GM18873 (cell line): ENCODE data around the gene MN1.

Experiments
- ATAC-seq: cut with Tn5 transposase; IDR thresholded peaks from one replicate; pipeline ENCODE4 v1.9.1; 2021; ENCODE audit warnings: mild to moderate bottlenecking, moderate library complexity, moderate number of reproducible peaks; ENCODE audit not compliant: unreplicated experiment, low FRiP score

The MN1 gene

GRCh38 chr22:27801616-27802345 lies at the start of gene MN1:
Gene MN1, minus strand, starts transcription at chr22:27801756. Its CDS starts 1,213 bp downstream, at chr22:27800543.
- no peak for ATAC-seq

- ATAC-seq = no peak
These were observed 48.5 kb upstream of the MN1 start for GRCh38 chr22:27850000-27850521.

- ATAC-seq = no peak
These were observed 46.4 kb upstream of the MN1 start for GRCh38 chr22:27848005-27848404.

- ATAC-seq = no peak
These were observed 45.4 kb upstream of the MN1 start for GRCh38 chr22:27846910-27847309.

GRCh38 chr22:27846248-27846757 lies 44.7 kb upstream of the MN1 start:
- no peak for ATAC-seq

GRCh38 chr22:27845644-27846043 lies 44.1 kb upstream of the MN1 start:
- ATAC-seq = no peak

- ATAC-seq = no peak
These were observed 43.4 kb upstream of the MN1 start for GRCh38 chr22:27844656-27845591.

- ATAC-seq = no peak
These were observed 42.7 kb upstream of the MN1 start for GRCh38 chr22:27844256-27844655.

GRCh38 chr22:27843441-27843840 lies 41.9 kb upstream of the MN1 start:
- ATAC-seq = no peak

GRCh38 chr22:27842669-27843431 lies 41.3 kb upstream of the MN1 start:
- no peak for ATAC-seq

- no peak for ATAC-seq
These were observed 40.6 kb upstream of the MN1 start for GRCh38 chr22:27842201-27842600.

- no peak for ATAC-seq
These were observed 38.9 kb upstream of the MN1 start for GRCh38 chr22:27840436-27840835.

- no peak for ATAC-seq
These were observed 37.6 kb upstream of the MN1 start for GRCh38 chr22:27839057-27839660.

GRCh38 chr22:27836181-27836580 lies 34.6 kb upstream of the MN1 start:
- ATAC-seq = no peak

GRCh38 chr22:27835446-27835845 lies 33.9 kb upstream of the MN1 start:
- no peak for ATAC-seq

- ATAC-seq = no peak
These were observed 33.0 kb upstream of the MN1 start for GRCh38 chr22:27834364-27835185.

GRCh38 chr22:27833803-27834202 lies 32.2 kb upstream of the MN1 start:
- no peak for ATAC-seq

GRCh38 chr22:27832606-27833005 lies 31.1 kb upstream of the MN1 start:
- no peak for ATAC-seq

GRCh38 chr22:27829620-27830019 lies 28.1 kb upstream of the MN1 start:
- ATAC-seq = no peak
